ENCODE results near the gene PRR20G. TPM values are rescaled to one million over a fixed set of nuclear protein-coding genes. Genes with fewer than 3 reads are reported as not detected.

PRR20G gene
- total and polyA plus RNA-seq, 2 of the 8 experiments (the other 6 are each of a cell fraction or from before 2014, with no cell fraction given), result 0.24 TPM; not detected in 1

- Histone ChIP-seq H3K79me2 (ENCODE audit: control insufficient read depth in 1 of 2, insufficient read depth in 2 of 2, low read length in 2 of 2) (no peaks in the 10 kb centered on the region), H2AK5ac (ENCODE audit: low read depth, low read length) (no peak overlapping the region), H2BK15ac (ENCODE audit: low read length) (no peak overlapping the region), H3K14ac (ENCODE audit: insufficient read length) (no peak overlapping the region), H3K27ac (ENCODE audit: low read depth, low read length) (no peak overlapping the region), H4K20me1 (replicated peaks in 1 of 2; ENCODE audit: control insufficient read depth in 1 of 2, insufficient read depth in 2 of 2, low read length in 2 of 2) (no peaks in the 10 kb centered on the region), H3K56ac (replicated peaks; ENCODE audit: insufficient read length, low read depth, low read length) (no peak overlapping the region), H4K5ac (ENCODE audit: insufficient read length, low read depth, low read length) (no peak overlapping the region), H3K18ac (ENCODE audit: extremely low read depth, low read length) (no peak overlapping the region), H3K4me2 (ENCODE audit: insufficient read depth in 1 of 2, low read depth in 2 of 2, low read length in 2 of 2) (no peak overlapping the region), H3K27me3 (replicated peaks in 1 of 4; ENCODE audit: control insufficient read depth in 3 of 4, extremely low read depth in 1 of 4, insufficient read depth in 3 of 4, low read length in 3 of 4) (no peaks in the 10 kb centered on the region; a peak in 1 of 7 replicates), H4K8ac (ENCODE audit: extremely low read depth, insufficient read depth, low read length) (no peak overlapping the region), H3K4me1 (replicated peaks in 1 of 4; ENCODE audit: control insufficient read depth in 3 of 4, insufficient read depth in 4 of 4, low read length in 3 of 4) (no peaks in the 10 kb centered on the region), H2BK5ac (ENCODE audit: low read depth, low read length) (no peak overlapping the region), H2BK120ac (replicated peaks; ENCODE audit: low read depth, low read length) (no peak overlapping the region), H3K79me1 (ENCODE audit: low read depth, low read length) (no peaks in the 10 kb centered on the region), H2BK12ac (ENCODE audit: low read depth, low read length) (no peak overlapping the region), H2BK20ac (ENCODE audit: low read length) (no peak overlapping the region), H3K23me2 (ENCODE audit: low read depth, low read length) (no peaks in the 10 kb centered on the region), H3K9me3 (ENCODE audit: insufficient read depth in 2 of 2, low read depth in 1 of 2, low read length in 1 of 2) (no peaks in the 10 kb centered on the region; a peak in 1 of 4 replicates), H2AFZ (ENCODE audit: low read length) (no peak overlapping the region), H3K4me3 (ENCODE audit: extremely low read depth in 1 of 4, insufficient read depth in 2 of 4, low read depth in 3 of 4, low read length in 4 of 4) (no peak overlapping the region), H3K4ac (replicated peaks; ENCODE audit: insufficient read length, low read depth, low read length) (no peak overlapping the region), H3K23ac (ENCODE audit: insufficient read length) (no peak overlapping the region), H3K36me3 (ENCODE audit: control insufficient read depth in 2 of 4, insufficient read depth in 4 of 4, low read length in 3 of 4) (no peaks in the 10 kb centered on the region), H3K9ac (replicated peaks in 1 of 4; ENCODE audit: extremely low read depth in 1 of 4, low read depth in 3 of 4, low read length in 3 of 4) (no peak overlapping the region), H4K91ac (replicated peaks; ENCODE audit: insufficient read length, low read length) (no peak overlapping the region)
- TF ChIP-seq SP1 (IDR thresholded peaks at IDR 0.05; ENCODE audit: low read depth, low read length), result no peak
- no peak for TF ChIP-seq KDM1A (IDR thresholded peaks at IDR 0.05; ENCODE audit: borderline replicate concordance, low read length)
- no peak for TF ChIP-seq TCF12 (IDR thresholded peaks at IDR 0.05; ENCODE audit: low read depth, low read length)
- DNase-seq (ENCODE audit: low read depth in 1 of 2, low spot score in 2 of 2) (no peak), FAIRE-seq (no peak)
- ChIA-PET CTCF (ENCODE audit: partially characterized antibody) (interaction anchor here (0.8 kb wide), 1 partner anchor 89 kb away, joined by 3 read pairs; no protein-coding TSS in a partner anchor), POLR2A (ENCODE audit: partially characterized antibody) (no interaction called here)
- 90% methylated on average over 7 of the region's 7 CpGs; no CpG with 5 or more reads in 1 of the 2 experiments for WGBS, 2 experiments (ENCODE audit: extremely low coverage in 1 of 2, insufficient coverage in 1 of 2, insufficient read length in 1 of 2, insufficient replicate concordance in 2 of 2, low coverage in 1 of 2, low lambda C conversion rate in 2 of 2, missing lambda C conversion rate in 1 of 2)
Observed at GRCh38 chr3:127261925-127262324, 25.9 kb downstream of the PRR20G start.
